ENCODE measurements around the gene NIPAL3. TPM values are rescaled to one million over a fixed set of nuclear protein-coding genes. Genes with fewer than 3 reads are reported as not detected.

NIPAL3 gene
- polyA plus RNA-seq, 2 donors: 10.3 to 11.3 TPM

DNA sequence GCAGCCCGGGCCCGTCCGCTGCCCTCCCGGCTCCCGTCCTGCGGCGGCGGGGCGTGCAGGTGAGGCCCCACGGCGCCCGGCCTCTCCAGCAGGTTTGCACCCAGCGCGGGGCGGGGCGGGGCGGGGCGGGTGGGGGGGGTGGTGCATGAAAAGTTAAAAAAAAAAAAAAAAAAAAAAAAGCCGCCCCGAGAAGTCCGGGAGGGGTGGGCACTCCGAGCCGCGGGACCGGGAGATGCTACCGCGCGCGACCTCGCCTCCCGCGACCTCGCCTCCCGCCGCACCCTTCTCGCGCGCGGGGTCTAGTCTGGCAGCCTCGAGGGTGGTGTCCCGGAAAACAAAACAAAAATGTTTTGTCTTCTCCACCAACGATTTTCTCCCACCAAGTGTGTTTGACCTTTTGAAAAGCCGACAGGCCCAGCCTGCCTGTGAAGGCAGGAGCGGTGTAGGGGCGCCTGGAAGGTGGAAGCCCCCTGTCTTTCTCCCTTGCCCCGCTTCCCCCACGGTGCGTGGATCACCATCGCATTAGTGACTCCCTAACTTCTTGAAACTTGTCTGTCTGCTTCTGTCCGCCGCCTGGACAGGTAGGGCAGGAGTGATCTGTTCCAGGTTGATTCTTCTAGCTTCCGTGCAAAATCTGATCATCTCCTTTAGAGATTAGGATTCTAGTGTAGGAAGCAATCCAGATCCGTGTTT lies 87.6 kb downstream of the NIPAL3 start:
- H3K4me1 ChIP-seq (ENCODE audit: control insufficient read depth in 2 of 2, insufficient read depth in 2 of 2, low read length in 1 of 2): peaks cover 0 to 6% of the 10 kb centered on the region in 2 donors
- H3K27ac ChIP-seq (ENCODE audit: low read depth in 2 of 2, low read length in 1 of 2): peak overlapping the region; percentile 96 to 97
- no peaks in the 10 kb centered on the region for H3K9me3 ChIP-seq (ENCODE audit: control insufficient read depth in 2 of 2, insufficient read depth in 1 of 2, low read depth in 1 of 2, low read length in 1 of 2)
- WGBS, 2 donors: 3% methylated on average over 40 to 53 of the region's 53 CpGs
- H3K27me3 ChIP-seq (ENCODE audit: control insufficient read depth in 1 of 2, insufficient read depth in 2 of 2, low read length in 2 of 2): no peaks in the 10 kb centered on the region
- no peaks in the 10 kb centered on the region for H3K36me3 ChIP-seq (ENCODE audit: control insufficient read depth in 2 of 2, insufficient read depth in 2 of 2, low read length in 1 of 2)
- H3K4me3 ChIP-seq (ENCODE audit: low read depth in 1 of 2, low read length in 2 of 2): peak overlapping the region; percentile 69 to 78

DNA sequence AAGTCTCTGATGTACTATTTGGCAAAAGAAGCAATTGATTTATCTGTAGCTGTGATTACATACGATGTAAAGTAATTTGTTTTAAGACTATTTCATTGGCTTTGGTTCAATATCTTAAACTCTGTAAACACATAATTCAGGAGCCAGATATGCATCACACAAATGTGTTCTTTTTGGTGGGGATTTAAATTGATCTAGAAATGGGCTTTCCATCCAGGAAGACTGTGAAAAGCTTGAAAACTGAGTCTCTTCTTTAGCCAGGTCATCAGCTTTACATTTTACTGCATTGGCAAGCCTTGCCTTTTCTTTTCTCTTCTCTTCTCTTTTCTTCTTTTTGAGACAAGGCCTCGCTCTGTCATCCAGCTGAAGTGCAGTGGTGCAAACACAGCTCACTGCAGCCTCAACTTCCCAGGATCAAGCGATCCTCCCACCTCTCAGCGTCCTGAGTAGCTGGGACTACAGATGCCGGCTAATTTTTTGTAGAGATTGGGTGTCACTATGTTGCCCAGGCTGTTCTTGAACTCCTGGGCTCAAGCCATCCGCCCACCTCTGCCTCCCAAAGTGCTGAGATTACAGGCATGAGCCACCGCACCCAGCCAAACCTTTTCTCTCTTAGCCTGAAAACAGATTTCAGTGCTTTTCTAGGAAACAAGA lies 88.4 kb downstream of the NIPAL3 start:
- Histone ChIP-seq H3K4me3 (ENCODE audit: low read depth in 1 of 2, low read length in 2 of 2) (peak overlapping the region in 1 of 2 donors; percentile 69), H3K9me3 (ENCODE audit: control insufficient read depth in 2 of 2, insufficient read depth in 1 of 2, low read depth in 1 of 2, low read length in 1 of 2) (no peaks in the 10 kb centered on the region), H3K36me3 (ENCODE audit: control insufficient read depth in 2 of 2, insufficient read depth in 2 of 2, low read length in 1 of 2) (no peaks in the 10 kb centered on the region), H3K4me1 (ENCODE audit: control insufficient read depth in 2 of 2, insufficient read depth in 2 of 2, low read length in 1 of 2) (peaks cover 0 to 6% of the 10 kb centered on the region in 2 donors), H3K27me3 (ENCODE audit: control insufficient read depth in 1 of 2, insufficient read depth in 2 of 2, low read length in 2 of 2) (no peaks in the 10 kb centered on the region), H3K27ac (ENCODE audit: low read depth in 2 of 2, low read length in 1 of 2) (peak overlapping the region in 1 of 2 donors; percentile 96)
- 66 to 72% methylated on average over 7 of the region's 7 CpGs for WGBS, 2 donors

DNA sequence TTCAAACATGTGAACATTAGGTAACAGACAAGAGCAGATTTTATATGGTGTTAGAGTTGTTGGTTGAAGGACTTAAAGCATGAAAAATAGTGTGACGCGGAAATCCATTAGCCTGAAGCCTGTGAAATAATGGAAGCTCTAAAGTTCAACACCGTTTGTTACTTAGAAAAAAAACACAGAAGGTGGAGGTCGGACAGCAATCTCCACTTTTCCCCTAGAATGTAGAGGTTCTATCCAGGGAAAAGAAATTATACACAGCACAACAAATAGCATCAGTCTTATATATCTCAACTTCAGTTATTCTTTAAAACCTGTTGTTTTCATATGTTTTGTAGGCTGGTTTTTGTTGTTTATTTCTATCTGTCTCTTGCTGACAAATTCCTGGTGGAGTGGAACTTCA lies 89.0 kb downstream of the NIPAL3 start:
- Histone ChIP-seq H3K9me3 (ENCODE audit: control insufficient read depth in 2 of 2, insufficient read depth in 1 of 2, low read depth in 1 of 2, low read length in 1 of 2) (no peaks in the 10 kb centered on the region), H3K4me1 (ENCODE audit: control insufficient read depth in 2 of 2, insufficient read depth in 2 of 2, low read length in 1 of 2) (peaks cover 0 to 6% of the 10 kb centered on the region in 2 donors), H3K27me3 (ENCODE audit: control insufficient read depth in 1 of 2, insufficient read depth in 2 of 2, low read length in 2 of 2) (no peaks in the 10 kb centered on the region), H3K36me3 (ENCODE audit: control insufficient read depth in 2 of 2, insufficient read depth in 2 of 2, low read length in 1 of 2) (no peaks in the 10 kb centered on the region), H3K4me3 (ENCODE audit: low read depth in 1 of 2, low read length in 2 of 2) (no peak overlapping the region), H3K27ac (ENCODE audit: low read depth in 2 of 2, low read length in 1 of 2) (no peak overlapping the region)
- WGBS, 2 donors: 75 to 86% methylated on average over 4 of the region's 4 CpGs

DNA sequence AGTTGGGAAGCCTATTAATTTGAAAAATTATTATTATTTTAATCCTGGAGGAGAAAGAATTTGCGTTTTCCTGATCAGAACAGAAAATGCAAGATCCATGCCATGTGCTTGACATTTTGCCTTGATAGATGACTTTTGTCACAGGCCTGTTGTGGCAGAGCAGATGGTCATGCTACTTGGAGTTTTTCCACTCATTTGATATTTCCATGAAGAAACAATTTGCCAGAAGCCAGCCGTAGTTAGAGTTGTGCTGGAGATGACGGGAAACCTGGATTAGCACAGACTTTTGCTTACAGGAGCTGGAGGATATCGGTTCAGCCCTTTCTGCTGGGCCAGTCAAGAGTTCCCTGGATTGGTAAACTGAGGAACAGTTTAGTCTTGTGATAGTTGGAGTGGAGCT lies 90.2 kb downstream of the NIPAL3 start:
- Histone ChIP-seq H3K27ac (ENCODE audit: low read depth in 2 of 2, low read length in 1 of 2) (no peak overlapping the region), H3K36me3 (ENCODE audit: control insufficient read depth in 2 of 2, insufficient read depth in 2 of 2, low read length in 1 of 2) (no peaks in the 10 kb centered on the region), H3K27me3 (ENCODE audit: control insufficient read depth in 1 of 2, insufficient read depth in 2 of 2, low read length in 2 of 2) (no peaks in the 10 kb centered on the region), H3K4me3 (ENCODE audit: low read depth in 1 of 2, low read length in 2 of 2) (no peak overlapping the region), H3K4me1 (ENCODE audit: control insufficient read depth in 2 of 2, insufficient read depth in 2 of 2, low read length in 1 of 2) (peaks cover 0 to 6% of the 10 kb centered on the region in 2 donors), H3K9me3 (ENCODE audit: control insufficient read depth in 2 of 2, insufficient read depth in 1 of 2, low read depth in 1 of 2, low read length in 1 of 2) (no peaks in the 10 kb centered on the region)
- 76 to 78% methylated on average over 4 of the region's 4 CpGs for WGBS, 2 donors

DNA sequence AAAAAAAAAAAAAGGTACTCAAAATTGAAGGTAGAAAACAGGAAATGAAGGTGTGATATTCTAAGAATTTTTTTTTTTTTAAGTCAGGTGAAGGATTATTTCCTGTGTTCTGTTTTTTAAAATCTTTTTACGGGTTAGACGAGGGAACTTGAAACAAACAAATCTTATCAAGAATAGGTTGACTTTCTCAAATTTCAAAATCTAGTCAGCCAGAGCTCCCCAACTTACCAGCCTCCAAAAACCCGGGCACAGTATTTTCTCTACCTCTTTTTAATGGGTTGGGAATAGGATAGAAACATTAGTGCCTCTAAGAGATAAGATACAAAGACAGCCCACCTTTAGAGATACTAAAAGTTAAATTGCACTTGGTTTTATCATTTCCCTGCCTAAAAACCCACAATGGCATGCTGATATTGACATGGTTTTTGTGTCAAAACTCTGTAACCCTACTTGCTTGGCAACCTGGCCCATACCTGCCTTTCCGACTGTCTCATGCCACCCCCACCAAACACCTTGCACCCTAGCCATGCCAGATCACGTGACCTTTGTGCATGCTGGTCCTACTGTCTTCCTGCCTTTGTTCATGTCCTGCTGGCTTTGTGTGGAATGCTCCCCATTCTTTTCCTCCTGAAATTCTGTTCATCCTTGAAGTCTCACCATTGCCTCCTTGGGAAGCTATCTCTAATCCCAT lies 91.2 kb downstream of the NIPAL3 start:
- WGBS, 2 donors: 55 to 79% methylated on average over 5 of the region's 5 CpGs
- H3K27me3 ChIP-seq (ENCODE audit: control insufficient read depth in 1 of 2, insufficient read depth in 2 of 2, low read length in 2 of 2): no peaks in the 10 kb centered on the region
- H3K36me3 ChIP-seq (ENCODE audit: control insufficient read depth in 2 of 2, insufficient read depth in 2 of 2, low read length in 1 of 2): no peaks in the 10 kb centered on the region
- H3K9me3 ChIP-seq (ENCODE audit: control insufficient read depth in 2 of 2, insufficient read depth in 1 of 2, low read depth in 1 of 2, low read length in 1 of 2): no peaks in the 10 kb centered on the region
- H3K4me1 ChIP-seq (ENCODE audit: control insufficient read depth in 2 of 2, insufficient read depth in 2 of 2, low read length in 1 of 2): peaks cover 0 to 5% of the 10 kb centered on the region in 2 donors
- no peak overlapping the region for H3K27ac ChIP-seq (ENCODE audit: low read depth in 2 of 2, low read length in 1 of 2)
- no peak overlapping the region for H3K4me3 ChIP-seq (ENCODE audit: low read depth in 1 of 2, low read length in 2 of 2)

DNA sequence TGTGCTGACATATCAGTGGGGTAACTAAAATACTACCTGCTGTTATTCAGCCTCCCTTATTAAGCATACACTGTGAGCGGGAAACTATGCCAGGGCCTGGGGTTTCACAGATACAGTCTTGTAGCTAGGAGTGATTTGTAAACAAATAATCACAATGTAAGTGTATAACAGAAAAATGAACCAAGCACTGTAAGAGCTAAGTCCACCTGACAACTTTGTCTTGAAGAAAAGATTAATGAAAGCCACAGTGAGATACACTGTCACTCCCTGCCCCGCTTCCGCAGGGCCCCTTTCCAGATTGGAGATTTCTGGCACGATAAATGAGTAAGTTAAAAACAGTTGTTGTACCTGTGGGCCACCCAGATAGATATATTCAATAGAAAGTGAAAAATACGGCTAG lies 91.8 kb downstream of the NIPAL3 start:
- Histone ChIP-seq H3K9me3 (ENCODE audit: control insufficient read depth in 2 of 2, insufficient read depth in 1 of 2, low read depth in 1 of 2, low read length in 1 of 2) (no peaks in the 10 kb centered on the region), H3K36me3 (ENCODE audit: control insufficient read depth in 2 of 2, insufficient read depth in 2 of 2, low read length in 1 of 2) (no peaks in the 10 kb centered on the region), H3K27ac (ENCODE audit: low read depth in 2 of 2, low read length in 1 of 2) (no peak overlapping the region), H3K4me3 (ENCODE audit: low read depth in 1 of 2, low read length in 2 of 2) (no peak overlapping the region), H3K4me1 (ENCODE audit: control insufficient read depth in 2 of 2, insufficient read depth in 2 of 2, low read length in 1 of 2) (peaks cover 0 to 5% of the 10 kb centered on the region in 2 donors), H3K27me3 (ENCODE audit: control insufficient read depth in 1 of 2, insufficient read depth in 2 of 2, low read length in 2 of 2) (no peaks in the 10 kb centered on the region)
- WGBS, 2 donors: 68 to 86% methylated on average over 5 of the region's 5 CpGs

DNA sequence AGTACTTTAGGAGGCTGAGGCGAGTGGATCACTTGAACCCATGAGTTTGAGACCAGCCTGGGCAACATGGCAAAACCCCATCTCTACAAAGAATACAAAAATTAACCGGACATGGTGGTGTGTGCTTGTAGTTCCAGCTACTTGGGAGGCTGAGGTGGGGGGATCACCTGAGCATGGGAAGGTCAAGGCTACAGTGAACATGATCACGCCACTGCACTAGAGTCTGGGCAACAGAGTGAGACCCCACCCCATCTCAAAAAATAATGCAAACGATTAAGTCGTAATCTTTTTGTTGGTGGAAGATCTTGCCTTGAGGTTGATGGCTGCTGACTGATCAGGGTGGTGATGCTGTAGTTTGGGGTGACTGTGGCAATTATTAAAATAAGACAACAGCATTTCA lies 93.3 kb downstream of the NIPAL3 start:
- H3K4me3 ChIP-seq (ENCODE audit: low read depth in 1 of 2, low read length in 2 of 2): no peak overlapping the region
- no peaks in the 10 kb centered on the region for H3K9me3 ChIP-seq (ENCODE audit: control insufficient read depth in 2 of 2, insufficient read depth in 1 of 2, low read depth in 1 of 2, low read length in 1 of 2)
- H3K4me1 ChIP-seq (ENCODE audit: control insufficient read depth in 2 of 2, insufficient read depth in 2 of 2, low read length in 1 of 2): peaks cover 0 to 5% of the 10 kb centered on the region in 2 donors
- H3K27me3 ChIP-seq (ENCODE audit: control insufficient read depth in 1 of 2, insufficient read depth in 2 of 2, low read length in 2 of 2): no peaks in the 10 kb centered on the region
- no peak overlapping the region for H3K27ac ChIP-seq (ENCODE audit: low read depth in 2 of 2, low read length in 1 of 2)
- H3K36me3 ChIP-seq (ENCODE audit: control insufficient read depth in 2 of 2, insufficient read depth in 2 of 2, low read length in 1 of 2): no peaks in the 10 kb centered on the region
- 97% methylated on average over 5 of the region's 5 CpGs for WGBS, 2 donors

DNA sequence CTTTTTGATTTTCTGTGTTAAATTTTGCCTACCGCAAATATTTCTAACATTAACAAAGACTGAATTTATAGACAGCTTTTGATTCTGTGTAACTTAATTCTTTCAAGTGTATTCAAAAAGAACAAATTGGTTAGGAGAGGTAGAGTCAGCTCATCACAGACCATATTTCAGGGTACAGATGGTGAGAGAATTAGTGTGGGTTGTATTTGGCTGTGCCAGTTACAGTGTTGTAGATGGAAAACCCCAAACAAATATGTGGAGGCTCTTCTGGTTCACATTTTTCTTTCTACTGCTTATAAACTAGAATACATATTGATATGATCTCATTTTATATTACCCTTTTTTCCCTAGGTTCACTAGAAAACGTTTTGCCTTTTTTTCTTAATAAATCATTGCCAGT lies 98.1 kb downstream of the NIPAL3 start:
- no peaks in the 10 kb centered on the region for H3K9me3 ChIP-seq (ENCODE audit: control insufficient read depth in 2 of 2, insufficient read depth in 1 of 2, low read depth in 1 of 2, low read length in 1 of 2)
- no peaks in the 10 kb centered on the region for H3K27me3 ChIP-seq (ENCODE audit: control insufficient read depth in 1 of 2, insufficient read depth in 2 of 2, low read length in 2 of 2)
- no peak overlapping the region for H3K27ac ChIP-seq (ENCODE audit: low read depth in 2 of 2, low read length in 1 of 2)
- H3K4me3 ChIP-seq (ENCODE audit: low read depth in 1 of 2, low read length in 2 of 2): no peak overlapping the region
- WGBS, 2 donors: 65 to 68% methylated on average over 2 of the region's 2 CpGs
- H3K4me1 ChIP-seq (ENCODE audit: control insufficient read depth in 2 of 2, insufficient read depth in 2 of 2, low read length in 1 of 2): peaks cover 2 to 3% of the 10 kb centered on the region in 2 donors
- peaks cover 0 to 8% of the 10 kb centered on the region in 2 donors for H3K36me3 ChIP-seq (ENCODE audit: control insufficient read depth in 2 of 2, insufficient read depth in 2 of 2, low read length in 1 of 2)

DNA sequence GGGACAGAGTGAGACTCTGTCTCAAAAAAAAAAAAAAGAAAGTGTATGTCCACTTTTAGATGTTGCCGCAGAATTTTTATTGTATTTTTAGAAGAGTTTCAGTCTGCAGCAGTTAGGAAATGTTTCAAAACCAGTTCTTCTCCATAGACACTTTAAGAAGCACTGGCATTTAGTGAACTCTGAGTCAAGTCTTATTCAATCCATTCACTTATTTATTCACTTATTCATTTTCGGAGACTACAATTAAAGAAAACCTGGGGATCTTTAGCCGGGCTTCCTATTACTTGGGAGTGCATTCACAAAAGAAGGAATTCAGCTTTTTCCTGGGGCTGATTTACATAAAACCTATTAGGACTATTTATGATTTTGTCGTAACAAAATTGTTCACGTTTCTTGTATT lies 99.3 kb downstream of the NIPAL3 start:
- peaks cover 0 to 8% of the 10 kb centered on the region in 2 donors for H3K36me3 ChIP-seq (ENCODE audit: control insufficient read depth in 2 of 2, insufficient read depth in 2 of 2, low read length in 1 of 2)
- H3K4me1 ChIP-seq (ENCODE audit: control insufficient read depth in 2 of 2, insufficient read depth in 2 of 2, low read length in 1 of 2): peaks cover 2 to 3% of the 10 kb centered on the region in 2 donors
- no peak overlapping the region for H3K4me3 ChIP-seq (ENCODE audit: low read depth in 1 of 2, low read length in 2 of 2)
- H3K27me3 ChIP-seq (ENCODE audit: control insufficient read depth in 1 of 2, insufficient read depth in 2 of 2, low read length in 2 of 2): no peaks in the 10 kb centered on the region
- no peak overlapping the region for H3K27ac ChIP-seq (ENCODE audit: low read depth in 2 of 2, low read length in 1 of 2)
- 82 to 86% methylated on average over 5 of the region's 5 CpGs for WGBS, 2 donors
- H3K9me3 ChIP-seq (ENCODE audit: control insufficient read depth in 2 of 2, insufficient read depth in 1 of 2, low read depth in 1 of 2, low read length in 1 of 2): no peaks in the 10 kb centered on the region

Measured in esophagus (tissue), 2 donors.